Measurements from ENCODE around the gene OGA. TPM values are rescaled to one million over a fixed set of nuclear protein-coding genes. Genes with fewer than 3 reads are reported as not detected.

OGA gene
- total and polyA plus RNA-seq, 2 donors (not counting 3 experiments of a cell fraction or from before 2014, with no cell fraction given): 30.8 to 118 TPM

- DNase-seq (ENCODE audit: low read depth, low spot score) (no peak), FAIRE-seq (no peak)
- H3K36me3 ChIP-seq (ENCODE audit: control insufficient read depth in 2 of 2, extremely low read depth in 1 of 2, insufficient read depth in 2 of 2, low read length in 2 of 2): no peaks in the 10 kb centered on the region
- no peak overlapping the region for H3K4me2 ChIP-seq (ENCODE audit: insufficient read depth, low read length)
- no peaks in the 10 kb centered on the region for H3K79me2 ChIP-seq (ENCODE audit: control insufficient read depth, insufficient read depth, low read length)
- intact Hi-C loops (cut with micrococcal nuclease) (no loop called here), dilution Hi-C loops (cut with MboI; ENCODE audit: extremely low pct_ligation_motif_present, low sequenced_read_pairs) (no loop called here)
- H3K9me3 ChIP-seq (replicated peaks; ENCODE audit: control insufficient read depth, insufficient read depth, low read length): no peaks in the 10 kb centered on the region
- no peak overlapping the region for H3K4me3 ChIP-seq (replicated peaks in 1 of 3; ENCODE audit: insufficient read depth in 1 of 3, low read depth in 1 of 3, low read length in 3 of 3)
- no peaks in the 10 kb centered on the region for H4K20me1 ChIP-seq (replicated peaks; ENCODE audit: control insufficient read depth, extremely low read depth, insufficient read depth, low read length)
- ChIA-PET CTCF (interaction anchor here (1.2 to 3.5 kb wide), 6 partner anchors 15 to 560 kb away, joined by 3 to 19 read pairs (median 6); no protein-coding TSS in a partner anchor), POLR2A (no interaction called here)
- no peak overlapping the region for H3K9ac ChIP-seq (replicated peaks; ENCODE audit: extremely low read depth, insufficient read depth, low read length)
- TF ChIP-seq GATA2 (IDR thresholded peaks at IDR 0.05; ENCODE audit: insufficient read depth, insufficient read length, low read depth, low read length): no peak
- TF ChIP-seq CTCF (IDR thresholded peaks at IDR 0.05; ENCODE audit: extremely low read depth in 1 of 2, insufficient read depth in 1 of 2, low read depth in 1 of 2, low read length in 2 of 2): no peak
- no peak for TF ChIP-seq POLR2A (IDR thresholded peaks at IDR 0.05; ENCODE audit: low read depth, low read length)
- TF ChIP-seq FOS (IDR thresholded peaks at IDR 0.05; ENCODE audit: borderline replicate concordance, insufficient read depth, low read length): no peak
- no peak for TF ChIP-seq JUN (IDR thresholded peaks at IDR 0.05; ENCODE audit: borderline replicate concordance, insufficient read depth, insufficient read length, low read depth)
- no peak for TF ChIP-seq POLR2AphosphoS5 (IDR thresholded peaks at IDR 0.05; ENCODE audit: insufficient read depth, low read depth, low read length)
- no peak for TF ChIP-seq MYC (IDR thresholded peaks at IDR 0.05; ENCODE audit: low read depth, low read length)
- BruUV-seq (replicated peaks): no TSS peak
- H3K9me1 ChIP-seq (replicated peaks; ENCODE audit: control insufficient read depth, extremely low read depth, insufficient read depth, low read length): no peaks in the 10 kb centered on the region
- H3K27ac ChIP-seq (ENCODE audit: insufficient read depth, low read depth, low read length): no peak overlapping the region
- peaks cover 5% of the 10 kb centered on the region for H3K4me1 ChIP-seq (ENCODE audit: control insufficient read depth, extremely low read depth, insufficient read depth, low read length)
- no peak overlapping the region for H2AFZ ChIP-seq (ENCODE audit: low read depth, low read length)
- peaks cover 64 to 73% of the 10 kb centered on the region in 2 experiments for H3K27me3 ChIP-seq (ENCODE audit: control insufficient read depth in 2 of 2, insufficient read depth in 2 of 2, low read length in 2 of 2)
Measured at GRCh38 chr10:101773923-101774588, 44.2 kb downstream of the OGA start.
